IPS-20b (cell line): ENCODE measurements around the gene PPP1R15B.

Source experiments
- H3K27ac ChIP-seq: one replicate; pipeline ENCODE4 v1.5.1; 2013; ENCODE audit warnings: low read length
- H3K27me3 ChIP-seq: 2 replicates; pipeline ENCODE4 v1.6.1; 2013; ENCODE audit warnings: mild to moderate bottlenecking, low read length, inconsistent platforms; ENCODE audit not compliant: insufficient read depth
- H3K36me3 ChIP-seq: 2 replicates; pipeline ENCODE4 v1.6.1; 2013; ENCODE audit warnings: low read depth, mild to moderate bottlenecking, inconsistent platforms, low read length, moderate library complexity; ENCODE audit not compliant: insufficient read depth
- H3K4me1 ChIP-seq: 2 replicates; pipeline ENCODE4 v1.6.1; 2013; ENCODE audit warnings: mild to moderate bottlenecking, control low read depth, inconsistent platforms, low read length, moderate library complexity; ENCODE audit not compliant: insufficient read depth
- H3K4me3 ChIP-seq: 2 replicates; pipeline ENCODE4 v1.5.1; 2013; ENCODE audit warnings: mild to moderate bottlenecking, low read length, inconsistent platforms
- H3K9ac ChIP-seq: 2 replicates; pipeline ENCODE4 v1.6.1; 2013; ENCODE audit warnings: low read depth, mild to moderate bottlenecking, inconsistent platforms, low read length, moderate library complexity
- H3K9me3 ChIP-seq: 2 replicates; pipeline ENCODE4 v1.6.1; 2013; ENCODE audit warnings: mild to moderate bottlenecking, low read depth, low read length, inconsistent platforms; ENCODE audit not compliant: insufficient read depth

The PPP1R15B gene

GRCh38 chr1:204407295-204407971 lies 4.2 kb downstream of the PPP1R15B start:
- peaks cover 54% of the 10 kb centered on the region for H3K36me3 ChIP-seq
- H3K4me1 ChIP-seq = peaks cover 2% of the 10 kb centered on the region; the same call in 1 of the 2 replicates
- peak overlapping the region; percentile 96 for H3K9ac ChIP-seq
- no peaks in the 10 kb centered on the region for H3K9me3 ChIP-seq
- peak overlapping the region; percentile 92 for H3K4me3 ChIP-seq
- no peak overlapping the region for H3K27ac ChIP-seq
- H3K27me3 ChIP-seq = no peaks in the 10 kb centered on the region

- Histone ChIP-seq H3K9me3 (no peaks in the 10 kb centered on the region), H3K9ac (no peak overlapping the region), H3K4me1 (no peaks in the 10 kb centered on the region), H3K36me3 (peaks cover 58% of the 10 kb centered on the region), H3K27ac (no peak overlapping the region), H3K27me3 (no peaks in the 10 kb centered on the region), H3K4me3 (peak overlapping the region; percentile 92)
These were observed 5.0 kb downstream of the PPP1R15B start for GRCh38 chr1:204406621-204407020.

- no peaks in the 10 kb centered on the region for H3K9me3 ChIP-seq
- no peak overlapping the region for H3K27ac ChIP-seq
- peaks cover 58% of the 10 kb centered on the region for H3K36me3 ChIP-seq
- H3K4me1 ChIP-seq = no peaks in the 10 kb centered on the region
- H3K4me3 ChIP-seq = peak overlapping the region; percentile 92; the same call in 1 of the 2 replicates
- no peak overlapping the region for H3K9ac ChIP-seq
- H3K27me3 ChIP-seq = no peaks in the 10 kb centered on the region
These were observed 5.6 kb downstream of the PPP1R15B start for GRCh38 chr1:204405988-204406387.

- Histone ChIP-seq H3K9ac (no peak overlapping the region), H3K27ac (no peak overlapping the region), H3K4me3 (no peak overlapping the region), H3K9me3 (no peaks in the 10 kb centered on the region), H3K36me3 (peaks cover 58% of the 10 kb centered on the region), H3K4me1 (no peaks in the 10 kb centered on the region), H3K27me3 (no peaks in the 10 kb centered on the region)
These were observed 7.0 kb downstream of the PPP1R15B start for GRCh38 chr1:204404629-204405028.

- Histone ChIP-seq H3K4me1 (no peaks in the 10 kb centered on the region), H3K27ac (no peak overlapping the region), H3K9me3 (no peaks in the 10 kb centered on the region), H3K9ac (no peak overlapping the region), H3K36me3 (peaks cover 49% of the 10 kb centered on the region), H3K27me3 (no peaks in the 10 kb centered on the region), H3K4me3 (no peak overlapping the region)
These were observed 9.2 kb downstream of the PPP1R15B start for GRCh38 chr1:204402391-204402790.

GRCh38 chr1:204401730-204402129 lies 9.9 kb downstream of the PPP1R15B start:
- no peaks in the 10 kb centered on the region for H3K9me3 ChIP-seq
- no peaks in the 10 kb centered on the region for H3K27me3 ChIP-seq
- H3K4me1 ChIP-seq = no peaks in the 10 kb centered on the region
- no peak overlapping the region for H3K4me3 ChIP-seq
- H3K27ac ChIP-seq = no peak overlapping the region
- peaks cover 49% of the 10 kb centered on the region for H3K36me3 ChIP-seq
- H3K9ac ChIP-seq = no peak overlapping the region

GRCh38 chr1:204400882-204401510 lies 10.6 kb downstream of the PPP1R15B start:
- no peaks in the 10 kb centered on the region for H3K27me3 ChIP-seq
- H3K9ac ChIP-seq = no peak overlapping the region
- H3K4me3 ChIP-seq = no peak overlapping the region
- H3K36me3 ChIP-seq = peaks cover 43% of the 10 kb centered on the region
- no peaks in the 10 kb centered on the region for H3K4me1 ChIP-seq
- no peaks in the 10 kb centered on the region for H3K9me3 ChIP-seq
- no peak overlapping the region for H3K27ac ChIP-seq

GRCh38 chr1:204398197-204399125 lies 13.2 kb downstream of the PPP1R15B start:
- peaks cover 18% of the 10 kb centered on the region for H3K36me3 ChIP-seq
- H3K4me1 ChIP-seq = no peaks in the 10 kb centered on the region
- H3K27me3 ChIP-seq = no peaks in the 10 kb centered on the region
- H3K9ac ChIP-seq = no peak overlapping the region
- H3K9me3 ChIP-seq = no peaks in the 10 kb centered on the region
- no peak overlapping the region for H3K4me3 ChIP-seq
- H3K27ac ChIP-seq = no peak overlapping the region

- Histone ChIP-seq H3K27me3 (no peaks in the 10 kb centered on the region), H3K4me1 (no peaks in the 10 kb centered on the region), H3K36me3 (peaks cover 4% of the 10 kb centered on the region; the same call in 1 of the 2 replicates), H3K27ac (no peak overlapping the region), H3K9ac (no peak overlapping the region), H3K4me3 (no peak overlapping the region), H3K9me3 (no peaks in the 10 kb centered on the region)
These were observed 15.5 kb downstream of the PPP1R15B start for GRCh38 chr1:204396015-204396583.

- peaks cover 4% of the 10 kb centered on the region; the same call in 1 of the 2 replicates for H3K27me3 ChIP-seq
- H3K27ac ChIP-seq = no peak overlapping the region
- H3K9me3 ChIP-seq = no peaks in the 10 kb centered on the region
- no peak overlapping the region for H3K9ac ChIP-seq
- no peaks in the 10 kb centered on the region for H3K36me3 ChIP-seq
- H3K4me1 ChIP-seq = no peaks in the 10 kb centered on the region
- no peak overlapping the region for H3K4me3 ChIP-seq
These were observed 20.0 kb downstream of the PPP1R15B start for GRCh38 chr1:204391629-204392028.

- Histone ChIP-seq H3K9me3 (no peaks in the 10 kb centered on the region), H3K36me3 (no peaks in the 10 kb centered on the region), H3K4me1 (no peaks in the 10 kb centered on the region), H3K27ac (no peak overlapping the region), H3K27me3 (peaks cover 4% of the 10 kb centered on the region; the same call in 1 of the 2 replicates), H3K4me3 (no peak overlapping the region), H3K9ac (no peak overlapping the region)
These were observed 20.7 kb downstream of the PPP1R15B start for GRCh38 chr1:204390751-204391466.
